ENCODE measurements around the gene HPCAL1. TPM values are rescaled to one million over a fixed set of nuclear protein-coding genes. Genes with fewer than 3 reads are reported as not detected.

The HPCAL1 gene
- polyA plus RNA-seq, 12 donors, result 20.2 to 55.9 (median 31.9) TPM; not detected in 1

DNA sequence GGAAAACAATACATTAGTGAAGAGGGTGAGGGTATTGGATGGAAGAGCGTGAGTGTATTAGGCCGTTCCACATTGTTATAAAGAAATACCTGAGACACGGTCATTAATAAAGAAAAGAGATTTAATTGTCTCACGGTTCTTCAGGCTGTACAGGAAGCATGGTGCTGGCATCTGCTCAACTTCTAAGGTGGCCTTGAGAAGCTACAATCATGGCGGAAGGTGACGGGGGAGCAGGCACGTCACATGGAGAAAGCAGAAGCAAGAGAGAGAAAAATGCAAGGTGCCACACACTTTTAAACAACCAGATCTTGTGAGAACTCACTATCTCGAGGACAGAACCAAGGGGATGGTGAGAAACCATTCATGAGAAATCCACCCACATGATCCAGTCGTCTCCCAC, 18.2 kb downstream of the HPCAL1 start:
- no peak for DNase-seq

DNA sequence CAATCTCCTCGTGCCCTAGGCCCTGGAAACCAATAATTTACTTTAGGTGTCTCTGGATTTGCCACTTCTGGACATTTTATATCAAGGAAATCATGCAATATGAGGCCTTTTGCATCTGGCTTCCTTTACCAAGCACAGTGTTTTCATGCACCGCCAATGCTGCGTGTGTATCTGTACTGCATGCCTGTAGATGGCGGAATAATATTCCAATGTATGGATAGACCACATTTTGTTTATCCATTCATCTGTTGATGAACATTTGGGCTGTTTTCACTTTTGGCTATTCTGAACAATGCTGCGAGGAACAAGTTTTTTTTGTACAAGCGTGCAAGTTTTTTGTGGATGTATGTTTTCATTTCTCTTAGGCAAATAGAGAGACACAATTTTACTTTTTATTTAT, 18.9 kb downstream of the HPCAL1 start:
- no peak for DNase-seq

DNA sequence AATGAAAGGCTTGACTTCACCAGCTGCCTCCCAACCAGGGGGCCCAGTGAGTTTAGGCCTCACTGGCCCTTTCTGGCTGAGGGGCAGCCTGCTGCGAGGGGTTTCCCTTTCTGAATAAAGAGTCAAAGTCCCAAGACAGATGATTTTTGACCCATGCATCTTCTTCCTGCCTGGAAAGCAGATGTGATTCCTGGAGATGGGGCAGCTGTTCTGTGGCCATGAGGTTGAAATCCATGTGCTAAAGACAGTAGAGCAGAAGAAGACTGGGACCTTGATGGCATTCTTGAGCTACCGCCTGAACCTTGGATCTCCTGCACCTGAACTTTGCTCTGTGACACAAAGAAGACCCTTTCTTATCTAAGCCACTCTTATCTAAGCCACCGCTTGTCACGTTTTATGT, 19.8 kb downstream of the HPCAL1 start:
- DNase-seq, result no peak

DNA sequence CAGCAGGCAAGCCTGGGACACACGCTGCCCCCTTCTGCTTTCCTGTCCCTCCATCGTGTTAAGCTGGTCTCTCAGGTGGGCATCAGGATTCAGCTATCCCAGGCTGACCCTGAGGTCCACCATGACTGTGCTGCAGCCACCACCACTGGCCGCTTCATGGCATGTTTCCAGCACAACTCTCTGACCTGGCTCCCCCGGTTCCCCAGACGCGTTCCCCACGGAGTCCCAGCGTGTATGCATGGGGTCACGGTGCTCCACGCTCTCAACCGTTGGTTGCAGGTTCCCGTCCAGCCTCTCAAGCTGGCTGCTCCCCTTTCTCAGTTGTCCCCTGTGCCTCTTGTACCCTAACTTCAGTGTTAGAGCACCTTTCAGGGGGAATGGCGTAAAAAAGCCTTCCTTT, 20.3 kb downstream of the HPCAL1 start:
- DNase-seq, result no peak

DNA sequence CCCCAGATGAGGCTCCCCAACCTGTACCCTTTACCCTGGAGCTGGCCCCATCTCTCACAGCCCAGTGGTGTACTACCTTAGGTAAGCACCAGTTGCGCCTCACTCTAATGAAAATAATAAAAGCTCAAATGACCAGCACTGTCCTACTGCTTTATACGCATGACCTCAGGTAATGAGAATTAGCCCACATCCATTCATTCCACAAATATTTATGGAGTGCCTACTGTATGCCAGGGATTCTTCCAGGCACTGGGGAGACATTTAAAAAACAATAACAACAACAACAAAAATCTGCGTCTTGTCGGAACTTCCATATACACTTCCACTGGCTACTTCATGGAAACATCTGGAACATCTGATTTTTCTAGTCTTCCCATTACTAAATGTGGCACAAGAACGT, 20.8 kb downstream of the HPCAL1 start:
- no peak for DNase-seq

DNA sequence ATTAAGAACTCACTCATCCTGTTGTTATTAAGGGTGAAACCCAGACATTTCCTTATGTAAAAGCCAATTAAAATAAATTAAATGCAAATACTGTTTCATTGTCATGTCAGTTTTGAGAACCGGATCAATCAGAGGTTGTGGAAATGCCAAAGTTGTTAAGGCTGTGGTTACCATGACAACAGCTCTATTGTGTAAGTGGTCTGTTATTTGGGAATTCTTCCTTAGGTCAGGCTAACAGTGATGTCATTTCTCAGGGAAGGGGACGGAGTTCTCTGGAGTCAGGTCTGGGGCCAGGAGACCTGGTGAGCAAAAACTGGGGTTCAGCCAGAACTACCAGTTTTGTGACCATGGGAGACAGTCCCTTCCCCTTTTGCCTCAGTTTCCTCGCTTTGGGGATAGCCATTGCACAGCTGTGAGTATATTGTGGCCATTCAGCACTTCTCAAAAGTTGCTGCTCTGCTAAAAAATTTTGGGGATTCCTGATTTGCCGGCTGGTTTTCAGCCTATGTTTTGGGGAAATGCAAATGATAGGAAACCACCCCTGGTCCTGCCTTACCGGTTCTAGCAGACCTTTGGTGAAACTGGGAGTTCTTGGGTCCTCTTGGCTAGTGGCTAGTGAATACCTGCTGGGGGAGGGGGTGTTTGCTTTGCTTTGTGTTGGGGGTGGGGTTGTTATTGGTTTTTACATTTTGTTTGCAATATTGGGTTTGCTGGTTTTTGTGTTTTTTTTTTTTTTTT, 21.6 kb downstream of the HPCAL1 start:
- no peak for DNase-seq

DNA sequence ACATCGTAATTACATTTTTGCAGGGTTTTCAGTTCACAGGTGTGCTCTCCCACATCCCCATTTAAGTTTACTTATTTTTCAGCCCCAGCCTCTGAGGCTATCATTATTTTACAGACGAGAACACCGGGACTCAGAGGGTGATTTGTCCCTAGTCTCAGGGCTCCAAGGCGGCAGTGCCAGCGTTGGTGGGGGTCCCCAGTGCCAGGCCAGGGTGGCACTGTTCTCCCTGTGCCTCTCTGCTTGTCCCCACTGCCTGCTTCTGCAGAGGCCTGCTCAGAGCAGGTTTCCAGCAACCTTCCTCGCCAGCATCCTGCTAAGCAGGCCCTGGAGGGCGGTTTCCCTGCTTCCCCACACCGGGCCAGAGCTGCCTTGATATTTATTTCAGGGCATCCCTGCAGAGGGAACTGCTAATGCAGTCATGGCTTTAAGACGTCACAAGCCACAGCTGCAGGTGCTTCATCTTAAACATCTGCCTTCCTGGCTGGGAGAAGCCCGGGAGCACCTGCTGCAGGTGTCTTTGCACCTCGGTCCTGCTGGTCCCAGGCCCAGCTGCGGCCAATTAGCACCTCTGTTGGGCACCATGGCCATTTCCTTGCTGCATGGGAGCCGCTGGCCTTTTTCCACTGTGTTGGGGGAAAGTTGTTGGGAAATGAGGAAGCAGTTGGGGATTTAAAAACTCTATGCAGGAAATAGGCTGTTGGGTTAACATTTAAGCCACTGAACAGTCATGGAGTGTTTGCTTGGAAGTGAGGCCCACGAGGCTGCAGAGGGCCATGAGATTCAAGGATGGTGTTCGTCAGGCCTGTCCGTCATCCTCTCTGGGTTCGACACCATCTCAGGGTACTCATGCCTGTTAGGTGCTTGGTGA, 22.8 kb downstream of the HPCAL1 start:
- no peak for DNase-seq

DNA sequence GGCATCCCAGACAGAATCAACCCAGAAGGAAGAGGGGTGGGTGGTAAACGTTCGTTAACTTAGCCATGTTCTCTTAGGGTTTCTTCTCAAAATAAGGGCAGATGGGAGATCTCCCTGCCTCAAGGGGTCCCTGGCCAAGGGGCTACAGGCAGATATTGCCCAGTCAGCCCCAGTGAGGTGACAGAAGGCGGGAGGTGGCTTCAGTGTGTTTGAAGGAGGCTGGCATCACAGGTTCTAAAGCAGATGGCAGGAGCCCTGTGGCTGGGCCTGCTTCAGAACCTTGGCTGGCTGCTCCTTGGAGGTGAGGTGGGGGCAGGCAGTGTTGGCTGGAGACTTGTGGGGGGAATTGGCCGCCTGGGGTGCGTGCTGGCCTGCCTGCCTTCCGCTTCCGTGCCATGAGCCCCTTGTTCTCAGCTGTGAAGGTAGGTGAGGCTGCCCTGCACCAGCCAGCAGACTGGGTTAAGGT, 23.5 kb downstream of the HPCAL1 start:
- no peak for DNase-seq

DNA sequence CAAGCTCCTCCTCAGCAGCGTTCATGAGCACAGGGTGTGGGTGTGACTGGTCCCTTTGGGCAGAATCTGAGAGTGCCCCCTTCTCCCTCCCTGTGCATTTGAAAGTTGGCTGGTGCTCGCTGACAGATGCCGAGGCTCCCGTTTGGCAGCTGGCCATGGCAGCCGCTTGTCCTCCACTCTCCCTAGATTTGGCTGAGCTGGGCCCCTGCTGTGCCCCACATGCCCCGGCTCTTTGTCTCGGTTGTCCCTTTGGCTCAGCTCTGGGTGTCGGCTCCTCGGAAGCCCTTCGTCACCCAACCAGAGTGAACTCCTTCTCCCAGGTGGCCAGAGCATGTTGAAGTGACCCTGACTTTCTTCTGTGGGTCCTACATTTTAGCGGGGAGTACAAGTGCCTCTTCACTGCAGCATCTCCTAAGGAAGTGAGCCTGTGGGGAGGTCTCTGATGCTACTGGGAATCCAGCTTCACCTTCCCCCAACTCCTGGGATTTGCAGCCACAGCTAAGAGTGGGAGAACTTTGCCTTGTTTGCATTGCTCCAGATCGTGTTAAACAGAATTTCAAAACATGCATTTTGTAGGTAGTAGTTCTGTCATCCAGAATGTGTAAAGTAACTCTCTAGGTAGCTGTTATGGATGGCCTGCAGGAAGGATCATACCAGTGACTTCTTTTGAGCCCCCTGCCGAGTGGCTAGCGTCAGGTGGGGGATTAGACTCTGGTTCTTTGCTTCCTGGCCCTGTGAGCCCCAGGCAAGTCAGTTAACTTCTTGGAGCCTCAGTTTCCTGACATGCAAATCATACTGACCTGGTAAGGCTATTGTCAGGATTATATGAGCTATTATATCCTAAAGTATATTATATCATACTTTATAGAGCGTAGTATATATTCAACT, 24.2 kb downstream of the HPCAL1 start:
- no peak for DNase-seq

DNA sequence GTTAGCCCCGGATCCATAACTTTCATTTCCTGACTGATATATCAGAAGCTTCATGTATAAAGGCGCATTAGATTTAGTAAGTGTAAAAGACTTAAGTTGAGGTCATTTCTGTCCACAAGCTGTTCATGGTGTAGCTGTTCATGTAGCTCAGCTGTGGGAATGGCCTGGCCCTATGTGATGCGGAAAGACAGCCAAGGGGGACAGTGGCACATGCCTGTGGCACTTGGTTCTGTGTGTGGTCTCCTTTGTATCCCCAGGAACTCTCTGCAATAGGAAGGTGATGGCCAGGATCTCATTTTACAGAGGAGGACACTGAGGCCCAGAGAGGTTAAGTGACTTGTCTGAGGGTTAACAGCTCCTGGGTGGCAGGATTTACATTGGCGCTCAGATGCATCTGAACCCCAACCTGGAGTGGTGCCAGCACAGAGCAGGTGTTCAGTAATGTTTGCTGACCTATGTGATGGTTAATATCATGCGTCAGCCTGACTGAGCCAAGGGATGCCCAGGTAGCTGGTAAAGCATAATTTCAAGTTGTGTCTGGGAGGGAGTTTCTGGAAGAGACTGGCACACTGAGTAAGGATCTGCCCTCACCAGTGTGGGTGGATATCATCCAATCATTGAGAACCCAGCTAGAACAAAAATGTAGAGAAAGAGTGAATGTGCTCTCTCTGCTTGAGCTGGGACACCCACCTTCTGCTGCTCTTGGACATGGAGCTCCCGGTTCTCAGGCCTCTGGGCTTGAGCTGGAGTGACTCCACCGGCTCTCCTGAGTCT, 25.4 kb downstream of the HPCAL1 start:
- DNase-seq, result no peak

DNA sequence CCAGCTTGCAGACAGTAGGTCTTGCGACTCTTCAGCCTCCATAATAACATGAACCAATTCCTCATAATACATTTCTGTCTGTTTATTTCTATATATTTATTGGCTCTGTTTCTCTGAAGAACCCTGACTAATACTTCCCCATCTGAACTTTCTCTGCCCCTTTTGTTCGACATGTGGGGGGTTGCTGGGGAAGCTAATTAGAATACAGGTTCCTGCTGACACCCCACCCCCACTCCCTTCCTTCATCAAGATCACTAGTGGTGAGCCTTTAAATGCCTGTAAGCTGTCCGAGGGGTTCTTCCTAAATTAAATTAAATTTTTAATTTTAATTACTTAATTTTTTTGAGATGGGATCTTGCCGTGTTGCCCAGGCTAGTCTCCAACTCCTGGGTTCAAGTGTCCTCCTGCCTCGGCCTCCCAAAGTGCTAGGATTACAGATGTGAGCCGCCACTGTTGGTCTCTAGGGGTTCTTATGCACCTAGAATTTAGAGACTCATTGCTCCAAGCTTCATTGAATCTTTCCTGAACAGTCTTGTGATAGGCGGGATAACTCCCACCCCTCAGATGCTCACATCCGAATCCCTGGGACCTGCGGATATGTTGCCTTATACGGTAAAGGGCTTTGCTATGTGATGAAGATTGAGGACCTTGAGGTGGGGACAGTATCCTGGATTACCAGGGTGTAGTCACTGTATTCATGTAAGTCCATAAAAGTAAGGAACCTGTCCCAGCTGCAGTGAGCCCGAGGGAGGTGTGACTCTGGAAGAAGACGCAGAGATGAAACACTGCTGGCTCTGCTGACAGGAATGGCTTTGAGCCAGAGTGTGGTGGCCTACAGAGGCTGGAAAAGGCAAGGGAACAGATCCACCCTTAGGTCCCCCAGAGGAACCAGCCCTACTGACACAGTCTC, 26.2 kb downstream of the HPCAL1 start:
- DNase-seq, result no peak

DNA sequence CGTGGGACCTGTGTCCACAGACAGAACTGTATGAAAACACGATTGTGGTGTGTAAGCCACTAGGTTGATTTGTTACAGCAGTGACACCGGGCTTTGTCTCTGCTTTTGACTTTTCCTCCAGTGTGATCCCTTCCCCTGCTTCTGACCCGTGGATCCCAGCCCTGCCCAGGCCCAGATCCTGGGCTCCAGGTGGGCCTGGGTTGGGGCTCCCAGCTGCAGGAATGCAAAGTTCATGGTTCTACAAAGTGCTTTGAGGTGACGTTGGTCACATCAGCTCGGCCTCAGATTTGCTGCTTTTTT, 26.8 kb downstream of the HPCAL1 start:
- DNase-seq, result no peak

DNA sequence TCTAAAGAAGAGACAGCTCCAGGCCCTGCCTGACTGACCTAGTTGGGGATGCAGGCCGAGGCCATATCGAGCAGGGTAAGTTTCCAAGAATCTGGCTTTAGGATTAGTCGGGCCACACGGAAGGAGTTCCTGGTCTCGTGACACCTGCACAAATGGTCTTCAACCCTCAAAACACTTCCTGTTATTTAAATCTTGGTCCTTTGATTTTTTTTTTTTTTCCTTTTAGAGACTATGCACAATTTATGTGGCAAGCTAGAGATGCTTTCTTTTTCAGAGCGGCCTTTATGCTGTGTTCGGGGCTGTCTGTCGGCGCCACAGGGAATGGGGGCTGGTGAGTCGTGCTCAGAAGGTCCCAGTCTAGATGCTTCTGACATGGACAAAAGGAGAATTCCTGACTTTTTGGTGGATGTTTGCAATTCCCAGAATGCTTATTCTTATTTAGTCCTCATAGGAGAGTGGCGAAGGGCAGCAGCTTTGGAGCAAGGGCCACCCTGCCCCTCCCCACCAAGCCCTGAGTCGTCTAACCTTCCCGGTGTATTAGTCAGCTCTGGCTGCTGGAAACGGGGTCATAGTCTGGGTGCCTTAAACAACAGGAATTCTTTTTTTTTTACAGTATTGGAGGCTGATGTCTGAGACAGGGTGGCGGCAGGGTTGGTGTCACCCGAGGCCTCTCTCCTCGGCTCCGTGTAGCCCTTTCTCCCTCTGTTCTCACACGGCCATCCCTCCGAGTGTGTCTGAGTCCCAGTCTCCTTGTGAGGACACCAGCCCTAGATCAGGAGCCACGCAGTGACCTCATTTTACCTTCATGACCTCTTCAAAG, 27.4 kb downstream of the HPCAL1 start:
- no peak for DNase-seq

DNA sequence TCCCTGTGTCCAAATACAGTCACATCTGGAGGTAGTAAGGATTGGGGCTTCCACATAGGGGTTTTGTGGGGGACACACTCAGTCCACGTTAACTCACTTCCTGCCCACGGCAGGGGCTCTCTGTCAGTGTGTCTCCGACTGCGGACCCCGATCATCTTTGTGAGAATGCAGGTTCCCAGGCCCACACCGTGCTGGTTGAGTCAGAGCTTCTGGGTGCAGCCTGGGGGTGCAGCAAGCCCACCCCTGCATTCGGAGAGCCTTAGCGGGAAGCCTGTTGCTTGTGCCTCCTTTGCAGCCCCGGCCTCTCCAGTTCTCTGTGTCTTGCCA, 28.0 kb downstream of the HPCAL1 start:
- DNase-seq, result no peak

DNA sequence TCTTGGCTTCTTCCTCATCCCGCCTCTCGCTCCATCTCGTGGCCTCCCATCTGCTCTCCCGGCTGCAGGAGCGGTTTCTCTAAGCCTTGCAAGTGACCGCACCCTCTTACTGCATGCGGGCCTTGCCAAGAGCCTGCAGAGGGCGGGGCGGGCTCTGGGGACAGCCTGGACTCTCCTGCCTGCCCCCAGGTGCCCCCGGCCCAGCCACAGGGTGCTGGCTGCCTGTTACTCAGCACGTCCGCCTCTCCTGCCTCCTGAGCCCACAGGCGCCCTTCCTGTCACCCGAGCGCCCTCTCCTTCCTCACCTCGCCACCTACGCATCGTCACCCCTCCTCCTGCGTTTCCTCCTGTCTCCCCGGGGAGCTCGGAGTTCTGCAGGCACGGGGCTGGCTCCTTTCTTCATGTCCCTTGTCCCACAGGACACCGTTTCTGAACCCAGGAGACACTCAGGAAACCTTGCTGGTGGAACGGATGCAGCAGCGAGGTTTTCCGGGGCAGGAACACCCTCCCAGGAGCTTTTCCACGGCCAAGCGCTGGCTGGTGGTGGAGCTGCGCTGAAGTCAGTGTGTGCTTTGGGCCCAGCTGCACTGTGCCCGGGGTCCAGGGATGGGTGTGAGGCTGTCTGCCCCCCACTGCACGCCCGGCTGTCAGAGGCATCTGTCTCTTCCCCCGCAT, 28.5 kb downstream of the HPCAL1 start:
- DNase-seq, result no peak

DNA sequence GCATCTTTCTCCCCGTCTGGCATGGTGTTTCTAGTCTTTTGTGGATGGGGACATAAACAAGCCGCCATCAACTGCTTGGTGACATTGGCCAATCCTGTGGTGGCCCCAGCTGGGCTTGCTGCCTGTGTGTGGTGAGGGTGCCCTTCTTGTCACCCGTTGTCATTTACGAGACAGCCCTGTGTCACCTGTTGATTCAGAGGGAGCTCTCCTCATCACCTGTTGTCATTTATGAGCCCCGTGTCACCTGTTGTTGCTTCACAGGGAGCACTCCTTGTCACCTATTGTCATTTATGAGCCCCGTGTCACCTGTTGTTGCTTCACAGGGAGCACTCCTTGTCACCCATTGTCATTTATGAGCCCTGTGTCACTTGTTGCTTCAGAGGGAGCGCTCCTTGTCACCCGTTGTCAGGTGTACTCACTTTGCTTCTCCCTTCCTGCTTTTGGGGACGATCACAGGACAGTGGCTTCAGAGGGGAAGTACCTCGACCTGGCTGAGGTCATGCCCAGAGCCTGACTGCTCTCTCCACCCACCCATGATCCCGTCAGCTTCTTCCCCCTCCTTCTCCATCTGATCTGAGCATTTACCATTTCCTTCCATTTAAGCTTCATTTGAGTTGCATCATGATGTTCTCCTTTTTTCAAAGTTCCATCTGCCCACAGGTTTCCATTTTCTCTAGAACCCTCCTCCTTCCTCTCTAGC, 29.1 kb downstream of the HPCAL1 start:
- no peak for DNase-seq

DNA sequence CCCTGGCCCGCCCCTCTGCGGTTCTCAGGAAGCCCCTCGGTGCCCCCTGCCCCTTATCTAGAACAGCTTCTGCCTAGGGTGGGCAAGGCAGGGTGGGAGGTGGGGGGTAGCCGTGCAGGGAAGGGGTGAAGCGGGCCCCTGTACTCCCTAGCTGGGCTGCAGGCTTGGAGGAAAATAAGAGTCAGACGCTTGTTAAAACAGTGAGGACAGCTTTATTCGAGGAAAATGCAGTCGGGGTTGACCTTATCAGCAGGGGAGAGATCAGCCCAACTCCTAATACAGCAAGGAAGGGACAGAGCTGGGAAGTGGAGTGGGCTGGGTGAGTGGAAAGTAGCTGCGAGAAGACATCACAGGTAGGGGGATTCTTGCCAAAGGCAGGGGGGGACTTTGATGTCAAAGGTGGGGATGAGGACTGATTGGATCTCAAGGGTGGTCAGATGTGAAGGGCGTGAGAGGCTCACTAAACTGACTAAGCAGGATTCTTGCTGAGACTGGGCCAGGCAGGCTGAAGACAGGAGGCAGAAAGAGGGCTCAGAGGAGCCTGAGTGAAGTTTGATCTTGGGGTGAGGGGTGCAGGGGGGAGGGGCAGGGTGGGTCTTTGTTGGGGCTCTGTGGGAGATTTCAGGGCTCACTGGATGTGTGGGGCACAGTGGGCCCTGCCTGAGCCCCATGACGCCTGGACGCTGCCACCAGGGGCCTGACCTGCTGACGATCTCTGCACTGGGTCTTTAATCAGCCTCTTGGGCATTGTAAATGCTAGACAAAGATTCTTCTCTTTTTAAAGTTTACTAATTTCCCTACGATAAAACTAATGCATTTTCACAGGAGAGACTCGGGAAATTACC, 29.9 kb downstream of the HPCAL1 start:
- no peak for DNase-seq

DNA sequence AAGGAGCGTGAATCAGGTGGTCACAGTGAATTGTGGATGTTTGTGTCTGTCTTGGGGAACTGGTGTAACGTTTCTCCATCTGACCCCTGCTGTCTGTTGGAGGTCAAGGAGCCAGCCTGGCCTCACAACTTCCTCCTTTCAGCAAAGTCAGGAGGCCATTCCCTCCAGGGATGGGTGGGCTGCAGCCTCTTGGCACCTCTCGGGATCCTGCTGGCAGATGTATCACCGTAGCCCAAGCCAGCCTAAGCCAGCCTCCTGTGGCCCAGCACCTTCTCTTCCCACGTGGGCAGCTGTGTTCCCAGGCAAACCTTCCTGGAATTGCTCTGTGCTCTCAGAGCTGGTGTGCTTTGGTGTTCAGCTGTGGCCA, 30.5 kb downstream of the HPCAL1 start:
- DNase-seq, result no peak
